Measurements from ENCODE around the gene ADAMTS7.
"Not testable (repeated sequence)": the region's sequence is repeated elsewhere in the genome, so short reads cannot be mapped to it uniquely, and the experiment has no call there.

Gene ADAMTS7

GRCh38 chr15:78726870-78727551 is 84.3 kb downstream of the ADAMTS7 start:
- DNase-seq (ENCODE audit: low read depth): no peak

GRCh38 chr15:78719819-78720450 is 91.3 kb downstream of the ADAMTS7 start:
- not testable (repeated sequence) for DNase-seq (ENCODE audit: low read depth)

DNA sequence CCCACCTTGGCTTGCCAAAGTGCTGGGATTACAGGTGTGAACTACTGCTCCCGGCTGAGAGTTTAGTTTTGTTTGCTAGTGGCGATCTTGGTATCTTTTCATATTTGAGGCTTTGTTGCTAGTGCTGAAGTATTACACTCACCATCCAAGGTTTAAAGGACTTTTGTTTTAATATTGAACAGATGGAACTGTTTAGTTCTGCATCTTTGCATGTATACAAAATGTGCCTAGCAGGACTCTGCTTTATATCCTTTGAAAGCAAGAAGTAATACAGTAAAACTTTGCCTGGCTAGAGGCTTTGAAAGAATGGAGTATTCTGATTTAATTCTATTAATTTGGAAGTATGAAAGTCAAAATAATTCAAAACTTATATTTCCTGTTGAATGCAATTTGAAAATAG is 92.4 kb downstream of the ADAMTS7 start:
- no peak for DNase-seq (ENCODE audit: low read depth)

- DNase-seq (ENCODE audit: low read depth): no peak
These were observed 93.2 kb downstream of the ADAMTS7 start for GRCh38 chr15:78717956-78718656.

DNA sequence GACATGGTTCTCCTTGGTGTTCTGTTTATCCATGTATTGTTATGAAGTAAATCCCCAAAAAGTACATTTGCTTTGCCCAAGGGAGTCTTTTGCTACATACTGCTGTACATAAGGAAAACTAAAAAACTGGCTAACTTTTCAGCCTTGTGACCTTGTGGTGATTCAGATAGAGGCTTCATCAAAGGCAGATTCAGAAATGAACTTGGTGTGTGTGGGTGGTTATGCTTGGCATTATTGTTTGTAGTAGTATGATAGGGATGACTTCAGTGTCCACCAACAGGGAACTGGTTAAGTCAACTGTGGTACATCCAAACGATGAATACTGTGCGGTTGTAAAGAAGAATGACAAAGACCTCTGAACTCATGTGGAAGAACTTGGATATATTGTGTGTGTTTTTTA is 94.6 kb downstream of the ADAMTS7 start:
- DNase-seq (ENCODE audit: low read depth): no peak

GRCh38 chr15:78715930-78716329 is 95.3 kb downstream of the ADAMTS7 start:
- DNase-seq (ENCODE audit: low read depth): no peak

- DNase-seq (ENCODE audit: low read depth): no peak
These were observed 95.8 kb downstream of the ADAMTS7 start for GRCh38 chr15:78715434-78715833.

- no peak for DNase-seq (ENCODE audit: low read depth)
These were observed 96.4 kb downstream of the ADAMTS7 start for GRCh38 chr15:78714890-78715289.

DNA sequence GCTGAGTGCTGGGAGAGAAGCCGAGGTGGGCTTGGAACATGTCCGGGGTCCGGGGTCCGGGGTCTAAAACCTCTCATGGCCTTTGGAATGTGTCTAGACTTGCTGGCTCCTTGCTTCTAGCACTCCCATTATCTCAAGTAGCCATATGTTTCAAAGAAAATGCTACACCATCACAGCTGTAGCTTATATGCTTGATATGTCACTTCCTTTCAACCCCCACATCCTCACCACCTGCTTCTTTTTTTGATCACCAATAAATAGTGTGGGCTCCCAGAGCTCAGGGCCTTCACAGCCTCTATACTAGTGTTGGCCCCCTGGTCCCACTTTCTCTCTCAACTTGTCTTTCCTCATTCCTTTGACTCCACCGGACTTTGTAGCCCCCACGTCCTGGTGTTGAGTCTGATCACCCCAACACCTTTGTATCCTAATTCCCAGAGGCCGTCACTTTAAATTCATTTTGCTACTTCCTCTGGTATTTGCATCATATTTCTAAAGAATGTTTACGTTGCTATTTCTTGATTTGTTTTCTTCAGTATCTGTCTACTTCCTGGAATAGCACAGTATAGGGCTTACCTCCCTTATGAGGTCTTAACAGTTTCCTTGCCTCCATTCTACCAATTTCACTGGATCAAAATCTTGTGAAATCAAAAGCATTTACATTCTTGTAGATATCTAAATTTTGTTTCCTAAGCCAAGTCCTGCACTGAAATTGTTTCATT is 98.3 kb downstream of the ADAMTS7 start:
- DNase-seq (ENCODE audit: low read depth): no peak

DNA sequence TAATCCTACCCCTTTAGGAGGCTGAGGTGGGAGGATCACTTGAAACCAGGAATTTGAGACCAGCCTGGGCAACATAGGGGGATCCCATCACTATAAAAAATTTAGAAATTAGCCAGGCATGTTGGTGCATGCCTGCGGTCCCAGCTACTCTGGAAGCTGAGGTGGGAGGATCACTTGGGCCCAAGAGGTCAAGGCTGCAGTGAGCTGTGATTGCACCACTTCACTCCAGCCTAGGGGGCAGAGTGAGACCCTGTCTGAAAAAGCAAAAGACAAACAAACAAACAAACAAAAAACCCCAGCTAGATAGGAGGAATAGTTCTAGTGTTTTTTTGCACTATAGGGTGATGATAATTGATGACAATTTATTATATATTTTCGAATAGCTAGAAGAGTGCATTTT is 99.6 kb downstream of the ADAMTS7 start:
- DNase-seq (ENCODE audit: low read depth): no peak

GRCh38 chr15:78709263-78709882 is 101.9 kb downstream of the ADAMTS7 start:
- peak; percentile 4 for DNase-seq (ENCODE audit: low read depth)
